Type B pancreatic cell (in vitro differentiated cells): ENCODE data around the gene ZDHHC3. TPM values are rescaled to one million over a fixed set of nuclear protein-coding genes. Genes with fewer than 3 reads are reported as not detected.
"Not testable (repeated sequence)": the region's sequence is repeated elsewhere in the genome, so short reads cannot be mapped to it uniquely, and the experiment has no call there.

ENCODE experiments used
- DNase-seq: peaks from one replicate; pipeline ENCODE4 v3.0.0; 2021; ENCODE audit warnings: mixed read lengths; ENCODE audit not compliant: unreplicated experiment; ENCODE audit errors: extremely low spot score
- H3K27ac Mint-ChIP-seq: 2 replicates; pipeline ENCODE4 v1.8.0; 2021; ENCODE audit warnings: mild to moderate bottlenecking, mixed read lengths
- H3K27me3 Mint-ChIP-seq: 2 replicates; pipeline ENCODE4 v1.8.0; 2021; ENCODE audit warnings: mixed read lengths
- H3K36me3 Mint-ChIP-seq: 2 replicates; pipeline ENCODE4 v1.8.0; 2021; ENCODE audit warnings: mixed read lengths
- H3K4me1 Mint-ChIP-seq: one replicate; pipeline ENCODE4 v1.8.0; 2021; ENCODE audit warnings: mixed read lengths; ENCODE audit not compliant: unreplicated experiment
- H3K4me3 Mint-ChIP-seq: 2 replicates; pipeline ENCODE4 v1.8.0; 2021; ENCODE audit warnings: mild to moderate bottlenecking, mixed read lengths
- H3K9me3 Mint-ChIP-seq: 2 replicates; pipeline ENCODE4 v1.8.0; 2021; ENCODE audit warnings: mixed read lengths
- total RNA-seq: library from RNA; stranded (reverse); gene quantifications from 2 replicates; pipeline ENCODE4 v1.2.1, GENCODE V29; 2021; ENCODE audit warnings: low replicate concordance
- TF ChIP-seq, protein P1 (sequence below): fragments of 200-600 bp; sonication (generic); conservative IDR thresholded peaks from 2 replicates; pipeline ENCODE4 v1.5.0; 2021; ENCODE audit warnings: antibody characterized with exemption, mild to moderate bottlenecking

The ZDHHC3 gene
- total RNA-seq, 1 donor from 2014 or later, result 83.6 TPM

DNA sequence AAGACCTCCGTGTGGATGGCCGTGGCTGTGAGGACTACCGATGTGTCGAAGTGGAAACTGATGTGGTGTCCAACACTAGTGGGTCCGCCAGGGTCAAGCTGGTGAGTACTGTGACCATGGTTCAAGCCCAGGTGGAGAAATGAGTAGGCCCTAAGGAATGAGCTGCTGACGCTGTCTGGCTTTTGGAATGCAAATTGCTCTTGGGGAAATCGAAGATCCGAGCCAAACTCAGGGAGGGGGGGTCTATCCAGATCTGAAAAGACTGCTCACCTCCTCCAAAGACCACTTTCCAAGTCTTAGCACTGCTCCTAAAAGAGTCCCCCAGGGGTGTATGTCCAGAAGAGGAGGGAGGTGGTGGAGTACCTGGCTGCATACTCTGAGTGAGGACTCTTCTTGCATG lies 13.2 kb upstream of the ZDHHC3 start:
- no peak overlapping the region for H3K4me3 Mint-ChIP-seq
- TF ChIP-seq, protein P1, sequence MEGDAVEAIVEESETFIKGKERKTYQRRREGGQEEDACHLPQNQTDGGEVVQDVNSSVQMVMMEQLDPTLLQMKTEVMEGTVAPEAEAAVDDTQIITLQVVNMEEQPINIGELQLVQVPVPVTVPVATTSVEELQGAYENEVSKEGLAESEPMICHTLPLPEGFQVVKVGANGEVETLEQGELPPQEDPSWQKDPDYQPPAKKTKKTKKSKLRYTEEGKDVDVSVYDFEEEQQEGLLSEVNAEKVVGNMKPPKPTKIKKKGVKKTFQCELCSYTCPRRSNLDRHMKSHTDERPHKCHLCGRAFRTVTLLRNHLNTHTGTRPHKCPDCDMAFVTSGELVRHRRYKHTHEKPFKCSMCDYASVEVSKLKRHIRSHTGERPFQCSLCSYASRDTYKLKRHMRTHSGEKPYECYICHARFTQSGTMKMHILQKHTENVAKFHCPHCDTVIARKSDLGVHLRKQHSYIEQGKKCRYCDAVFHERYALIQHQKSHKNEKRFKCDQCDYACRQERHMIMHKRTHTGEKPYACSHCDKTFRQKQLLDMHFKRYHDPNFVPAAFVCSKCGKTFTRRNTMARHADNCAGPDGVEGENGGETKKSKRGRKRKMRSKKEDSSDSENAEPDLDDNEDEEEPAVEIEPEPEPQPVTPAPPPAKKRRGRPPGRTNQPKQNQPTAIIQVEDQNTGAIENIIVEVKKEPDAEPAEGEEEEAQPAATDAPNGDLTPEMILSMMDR, result no peak
- H3K4me1 Mint-ChIP-seq, result peaks cover 23% of the 10 kb centered on the region
- no peak for DNase-seq
- H3K9me3 Mint-ChIP-seq, result no peaks in the 10 kb centered on the region
- no peak overlapping the region for H3K27ac Mint-ChIP-seq
- H3K27me3 Mint-ChIP-seq, result no peaks in the 10 kb centered on the region
- peaks cover 33% of the 10 kb centered on the region for H3K36me3 Mint-ChIP-seq

DNA sequence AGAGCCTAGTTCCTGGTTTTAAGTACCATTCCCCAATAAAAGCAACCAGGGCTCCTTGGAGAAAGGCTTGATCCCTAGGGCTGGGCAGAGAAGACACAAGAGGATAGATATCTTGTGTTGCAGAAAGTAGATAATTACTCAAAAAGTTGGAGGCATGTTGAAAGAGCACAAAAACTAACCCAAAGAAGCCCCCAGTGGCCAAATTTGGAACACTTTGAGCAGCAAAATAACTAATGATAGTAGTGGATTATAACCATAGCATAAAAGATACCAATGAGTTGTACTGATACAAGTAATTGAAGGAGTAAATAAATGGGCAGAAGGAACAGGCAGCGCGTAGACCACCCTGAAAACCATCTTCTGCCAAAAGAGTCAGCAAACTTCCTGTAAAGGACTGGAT lies 12.1 kb upstream of the ZDHHC3 start:
- Mint-ChIP-seq H3K27me3 (no peaks in the 10 kb centered on the region), H3K4me3 (no peak overlapping the region), H3K27ac (no peak overlapping the region), H3K4me1 (peaks cover 21% of the 10 kb centered on the region), H3K36me3 (peaks cover 33% of the 10 kb centered on the region), H3K9me3 (no peaks in the 10 kb centered on the region)
- TF ChIP-seq, protein P1, result peak; percentile 68
- no peak for DNase-seq

DNA sequence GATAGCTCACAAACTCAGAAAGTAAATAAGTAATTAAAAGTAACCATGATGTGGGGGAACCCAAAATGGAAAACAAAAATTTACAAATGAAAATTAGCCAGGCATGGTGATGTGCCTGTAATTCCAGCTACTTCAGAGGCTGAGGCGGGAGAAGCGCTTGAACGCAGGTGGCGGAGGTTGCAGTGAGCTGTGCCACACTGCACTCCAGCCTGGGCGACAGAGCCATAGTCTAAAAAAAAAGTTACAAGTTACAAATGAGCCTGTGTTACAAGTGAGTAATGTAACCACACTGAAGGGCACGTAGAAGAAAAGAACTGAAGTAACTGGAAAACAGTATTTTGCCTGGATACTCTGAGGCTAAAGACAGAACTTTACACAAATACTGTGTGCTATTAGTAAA lies 11.4 kb upstream of the ZDHHC3 start:
- Mint-ChIP-seq H3K27me3 (no peaks in the 10 kb centered on the region), H3K27ac (no peak overlapping the region), H3K9me3 (no peaks in the 10 kb centered on the region), H3K36me3 (peaks cover 27% of the 10 kb centered on the region), H3K4me3 (no peak overlapping the region), H3K4me1 (peaks cover 28% of the 10 kb centered on the region)
- TF ChIP-seq, protein P1, result no peak
- no peak for DNase-seq

DNA sequence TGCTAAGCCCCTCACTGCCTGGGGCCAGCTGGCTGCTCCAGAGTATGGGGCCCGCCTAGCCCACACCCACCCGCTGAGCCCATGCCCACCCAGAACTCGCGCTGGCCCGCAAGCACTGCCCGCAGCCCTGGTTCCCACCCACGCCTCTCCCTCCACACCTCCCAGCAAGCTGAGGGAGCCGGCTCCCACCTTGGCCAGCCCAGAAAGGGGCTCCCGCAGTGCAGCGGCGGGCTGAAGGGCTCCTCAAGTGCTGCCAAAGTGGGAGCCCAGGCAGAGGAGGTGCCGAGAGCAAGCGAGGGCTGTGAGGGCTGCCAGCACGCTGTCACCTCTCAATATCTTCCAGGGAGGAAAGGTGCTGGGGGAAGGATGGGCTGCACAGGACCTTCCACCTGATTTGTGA lies 10.4 kb upstream of the ZDHHC3 start:
- H3K27me3 Mint-ChIP-seq, H3K9me3 Mint-ChIP-seq, H3K4me3 Mint-ChIP-seq, DNase-seq, H3K27ac Mint-ChIP-seq: not testable (repeated sequence)
- Mint-ChIP-seq H3K36me3 (peaks cover 27% of the 10 kb centered on the region), H3K4me1 (peaks cover 33% of the 10 kb centered on the region)

DNA sequence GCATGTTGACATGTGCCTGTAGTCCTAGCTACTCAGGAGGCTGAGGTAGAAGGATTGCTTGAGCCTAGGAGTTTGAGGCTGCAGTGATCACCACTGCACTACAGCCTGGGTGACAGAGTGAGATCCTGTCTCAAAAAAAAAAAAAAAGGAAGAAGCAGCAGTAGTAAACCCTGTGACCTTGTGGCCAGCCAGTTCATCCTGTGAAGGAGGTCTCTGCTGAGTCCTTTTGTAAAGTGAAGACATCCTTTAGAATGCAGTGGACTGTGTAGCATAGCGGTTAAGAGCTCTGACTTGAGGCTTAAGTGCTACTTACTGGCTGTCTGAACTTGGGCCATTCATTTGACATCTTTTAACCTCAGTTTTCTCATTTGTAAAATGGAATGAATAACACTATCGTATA lies 8.4 kb upstream of the ZDHHC3 start:
- TF ChIP-seq, protein P1, result no peak
- H3K27ac Mint-ChIP-seq, result no peak overlapping the region
- no peaks in the 10 kb centered on the region for H3K9me3 Mint-ChIP-seq
- H3K4me3 Mint-ChIP-seq, result no peak overlapping the region
- no peak for DNase-seq
- H3K36me3 Mint-ChIP-seq, result peaks cover 23% of the 10 kb centered on the region
- H3K27me3 Mint-ChIP-seq, result no peaks in the 10 kb centered on the region
- H3K4me1 Mint-ChIP-seq, result peaks cover 38% of the 10 kb centered on the region

DNA sequence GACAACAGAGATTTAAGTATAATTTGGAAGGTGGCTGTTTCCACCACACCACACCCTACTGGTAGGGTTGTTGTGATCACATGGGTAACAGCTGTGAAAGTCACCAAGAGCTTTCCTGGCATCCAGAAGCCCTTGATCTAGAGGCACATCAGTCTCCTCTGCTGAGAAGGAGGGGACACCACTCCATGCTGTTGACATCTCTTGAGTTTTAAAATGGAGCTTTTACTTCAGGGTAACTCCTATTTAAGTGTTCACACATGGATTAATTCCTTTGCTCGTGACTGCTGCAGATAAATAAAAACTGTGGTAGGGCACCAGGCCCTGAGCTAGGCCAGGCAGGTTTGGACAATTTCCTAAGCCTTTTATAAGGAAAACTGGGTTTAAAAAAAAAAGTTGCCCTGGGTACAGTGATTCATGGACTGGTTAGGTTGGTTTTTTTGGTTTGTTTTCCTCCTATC lies 7.5 kb upstream of the ZDHHC3 start:
- Mint-ChIP-seq H3K9me3 (no peaks in the 10 kb centered on the region), H3K36me3 (peaks cover 20% of the 10 kb centered on the region), H3K27ac (peak overlapping the region; percentile 48), H3K4me3 (no peak overlapping the region), H3K4me1 (peaks cover 41% of the 10 kb centered on the region), H3K27me3 (no peaks in the 10 kb centered on the region)
- TF ChIP-seq, protein P1, result no peak
- DNase-seq, result no peak
